Left ventricle myocardium inferior (tissue), 1 donor: Measurements from ENCODE around the gene MBNL3. TPM values are rescaled to one million over a fixed set of nuclear protein-coding genes. Genes with fewer than 3 reads are reported as not detected.

ENCODE experiments used
- DNase-seq: peaks from one replicate; pipeline ENCODE4 v3.0.0-alpha.2; 2020
- H3K27ac ChIP-seq: fragments of 200-600 bp; replicated peaks from 2 replicates; pipeline ENCODE4 v1.8.0; 2021
- H3K27me3 ChIP-seq: fragments of 200-600 bp; 2 replicates; pipeline ENCODE4 v1.8.0; 2021; ENCODE audit warnings: low read depth
- H3K36me3 ChIP-seq: fragments of 200-600 bp; 2 replicates; pipeline ENCODE4 v1.8.0; 2021
- H3K4me1 ChIP-seq: fragments of 200-600 bp; 2 replicates; pipeline ENCODE4 v1.8.0; 2021
- H3K4me3 ChIP-seq: fragments of 200-600 bp; 2 replicates; pipeline ENCODE4 v1.8.0; 2021; ENCODE audit warnings: mild to moderate bottlenecking, moderate library complexity
- H3K9me3 ChIP-seq: fragments of 200-600 bp; replicated peaks from 2 replicates; pipeline ENCODE4 v1.8.0; 2021
- intact Hi-C: fragments of 100-400 bp; cut with micrococcal nuclease; formaldehyde crosslinking; loops from one replicate; pipeline ENCODE4 v1.11.0; 2022
- total RNA-seq: library from RNA; stranded (reverse); fragmentation: NEBNext Ultra II Directional; extraction: Animal tissue kit (Norgen Biotek cat#: 25700); gene quantifications from one replicate; pipeline ENCODE4 v1.2.1, GENCODE V29; 2021
- TF ChIP-seq, protein P1 (sequence below): fragments of 200-600 bp; IDR thresholded peaks from 2 replicates; pipeline ENCODE4 v1.8.0; 2021; ENCODE audit warnings: antibody characterized with exemption, mild to moderate bottlenecking, borderline replicate concordance
- donor health status: DM: no; HTN: yes; CAD: no; lungs with severe emphysema.

The MBNL3 gene
- total RNA-seq, 1 donor from 2014 or later, result 38.5 TPM

DNA sequence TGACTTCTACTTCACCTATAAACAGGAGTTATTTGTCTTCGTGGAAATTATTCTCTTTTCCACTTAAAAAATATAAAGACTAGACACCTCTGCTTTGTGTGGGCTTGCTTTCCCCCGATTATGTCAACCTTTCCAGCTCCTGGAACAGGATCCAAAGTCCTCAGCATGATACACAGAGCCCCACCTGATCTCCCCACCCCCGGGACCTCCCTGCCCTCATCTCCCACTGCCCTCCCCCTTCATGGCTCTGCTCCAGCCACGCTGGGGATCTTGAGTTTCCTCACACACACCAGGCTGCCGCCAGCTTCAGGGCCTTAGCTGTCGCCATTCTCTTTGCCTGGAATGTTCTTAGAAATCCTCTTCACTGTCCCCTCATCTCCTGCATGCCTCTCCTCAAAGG, 55.3 kb downstream of the MBNL3 start:
- intact Hi-C loops, result no loop called here
- no peaks in the 10 kb centered on the region for H3K36me3 ChIP-seq
- H3K9me3 ChIP-seq, result no peaks in the 10 kb centered on the region
- TF ChIP-seq, protein P1, sequence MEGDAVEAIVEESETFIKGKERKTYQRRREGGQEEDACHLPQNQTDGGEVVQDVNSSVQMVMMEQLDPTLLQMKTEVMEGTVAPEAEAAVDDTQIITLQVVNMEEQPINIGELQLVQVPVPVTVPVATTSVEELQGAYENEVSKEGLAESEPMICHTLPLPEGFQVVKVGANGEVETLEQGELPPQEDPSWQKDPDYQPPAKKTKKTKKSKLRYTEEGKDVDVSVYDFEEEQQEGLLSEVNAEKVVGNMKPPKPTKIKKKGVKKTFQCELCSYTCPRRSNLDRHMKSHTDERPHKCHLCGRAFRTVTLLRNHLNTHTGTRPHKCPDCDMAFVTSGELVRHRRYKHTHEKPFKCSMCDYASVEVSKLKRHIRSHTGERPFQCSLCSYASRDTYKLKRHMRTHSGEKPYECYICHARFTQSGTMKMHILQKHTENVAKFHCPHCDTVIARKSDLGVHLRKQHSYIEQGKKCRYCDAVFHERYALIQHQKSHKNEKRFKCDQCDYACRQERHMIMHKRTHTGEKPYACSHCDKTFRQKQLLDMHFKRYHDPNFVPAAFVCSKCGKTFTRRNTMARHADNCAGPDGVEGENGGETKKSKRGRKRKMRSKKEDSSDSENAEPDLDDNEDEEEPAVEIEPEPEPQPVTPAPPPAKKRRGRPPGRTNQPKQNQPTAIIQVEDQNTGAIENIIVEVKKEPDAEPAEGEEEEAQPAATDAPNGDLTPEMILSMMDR, result no peak
- no peak overlapping the region for H3K27ac ChIP-seq
- DNase-seq, result no peak
- no peak overlapping the region for H3K4me3 ChIP-seq
- H3K27me3 ChIP-seq, result no peaks in the 10 kb centered on the region
- H3K4me1 ChIP-seq, result no peaks in the 10 kb centered on the region

DNA sequence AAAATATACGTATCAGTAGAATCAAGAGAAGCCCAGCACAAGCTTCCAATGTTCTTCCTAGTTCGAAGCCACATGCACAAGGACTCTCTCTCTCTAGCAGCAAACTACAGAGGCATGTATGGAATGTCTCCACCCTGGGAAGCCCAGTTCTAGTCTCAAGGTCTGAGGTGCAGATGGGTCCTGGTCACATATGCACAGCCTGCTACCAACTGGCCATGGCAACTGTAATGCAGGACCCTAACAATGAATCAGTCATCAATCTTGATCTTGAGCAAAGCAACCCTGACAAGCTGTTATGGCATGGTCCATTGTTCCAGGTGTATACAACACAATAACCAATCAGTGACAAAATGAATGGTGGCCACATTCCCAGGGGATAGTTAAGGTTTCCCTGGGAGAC, 55.8 kb downstream of the MBNL3 start:
- intact Hi-C loops, result no loop called here
- H3K9me3 ChIP-seq, result no peaks in the 10 kb centered on the region
- H3K27ac ChIP-seq, result no peak overlapping the region
- no peaks in the 10 kb centered on the region for H3K4me1 ChIP-seq
- no peak overlapping the region for H3K4me3 ChIP-seq
- TF ChIP-seq, protein P1, result no peak
- no peaks in the 10 kb centered on the region for H3K27me3 ChIP-seq
- DNase-seq, result no peak
- H3K36me3 ChIP-seq, result no peaks in the 10 kb centered on the region

DNA sequence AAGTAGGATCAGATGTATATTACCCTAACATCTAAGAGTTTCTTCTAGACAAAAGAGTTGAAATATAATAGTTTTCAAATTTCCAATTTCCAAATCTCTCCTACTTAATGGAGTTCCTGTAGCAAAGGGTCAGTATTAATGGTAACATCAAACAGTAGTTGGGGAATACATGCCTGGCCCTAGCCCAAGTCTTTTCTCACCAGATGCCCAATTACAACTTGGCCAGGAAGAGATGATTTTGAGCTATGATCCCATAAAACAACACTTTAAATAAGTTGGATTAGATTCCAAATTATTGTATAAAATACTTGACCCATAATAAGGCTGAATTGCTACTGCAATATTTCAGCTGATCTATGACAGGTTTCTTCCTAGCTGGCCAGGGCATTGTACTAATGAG, 59.9 kb downstream of the MBNL3 start:
- H3K4me3 ChIP-seq, result no peak overlapping the region
- no peaks in the 10 kb centered on the region for H3K27me3 ChIP-seq
- TF ChIP-seq, protein P1, result no peak

DNA sequence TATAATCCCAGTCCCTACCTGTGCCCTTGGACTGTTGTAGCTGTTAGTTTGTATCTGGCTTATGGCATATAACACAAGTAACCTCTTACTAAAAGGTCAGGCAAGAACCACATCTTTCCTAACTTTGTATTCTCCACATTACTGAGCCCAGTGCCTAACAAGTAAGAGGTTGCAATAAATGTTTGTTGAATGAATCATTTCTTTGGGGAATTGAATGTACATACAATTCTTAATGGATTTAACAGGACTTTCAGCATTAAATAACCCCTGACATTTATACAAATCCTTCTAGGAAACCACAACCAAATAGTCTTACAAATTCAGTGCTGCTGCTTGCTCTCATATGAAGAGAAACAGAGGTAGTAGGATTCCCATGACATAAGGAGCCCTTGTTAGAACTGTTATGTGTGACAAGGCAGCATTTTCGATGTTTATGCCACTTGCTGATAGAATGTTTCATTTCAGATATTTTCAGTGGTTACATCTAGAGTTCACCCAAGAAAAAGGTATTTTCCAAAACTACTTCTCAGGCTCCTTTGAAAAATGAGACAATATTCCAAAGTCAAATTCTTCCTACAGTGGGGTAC, 62.0 kb downstream of the MBNL3 start:
- no peaks in the 10 kb centered on the region for H3K27me3 ChIP-seq
- intact Hi-C loops, result no loop called here
- H3K4me3 ChIP-seq, result no peak overlapping the region
- TF ChIP-seq, protein P1, result no peak
- H3K36me3 ChIP-seq, result no peaks in the 10 kb centered on the region
- no peaks in the 10 kb centered on the region for H3K4me1 ChIP-seq
- no peak overlapping the region for H3K27ac ChIP-seq
- H3K9me3 ChIP-seq, result no peaks in the 10 kb centered on the region
- no peak for DNase-seq

More for the DNA sequence above, 59.9 kb downstream of the MBNL3 start:
- no peaks in the 10 kb centered on the region for H3K9me3 ChIP-seq
- H3K4me1 ChIP-seq, result no peaks in the 10 kb centered on the region
- no peaks in the 10 kb centered on the region for H3K36me3 ChIP-seq
- intact Hi-C loops, result no loop called here
- DNase-seq, result no peak
- no peak overlapping the region for H3K27ac ChIP-seq

DNA sequence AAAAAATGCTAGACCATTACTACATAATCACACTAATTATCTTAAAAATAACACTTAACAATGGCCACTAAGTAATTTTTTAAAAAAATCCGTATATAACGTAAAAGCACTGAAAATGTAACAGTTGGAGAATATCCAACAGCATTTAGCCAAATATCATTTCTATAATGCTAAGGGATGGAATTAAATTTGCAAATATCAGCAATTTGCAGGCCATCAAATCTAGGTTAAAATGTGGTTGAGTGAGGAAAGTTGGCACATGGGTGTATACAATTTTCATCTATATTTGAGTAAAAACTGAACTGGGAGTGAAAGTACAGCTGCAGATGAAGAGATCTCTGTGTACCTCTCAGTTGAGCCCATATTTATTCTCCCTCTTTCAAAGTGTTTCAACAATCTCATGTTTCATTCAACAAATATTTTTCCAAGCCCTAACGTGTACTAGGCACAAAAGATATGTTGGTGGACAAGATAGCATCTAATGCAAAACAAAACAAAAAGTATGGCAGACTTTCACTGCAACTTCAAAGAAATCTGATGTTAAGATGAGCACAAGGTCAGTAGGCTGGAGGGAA, 63.0 kb downstream of the MBNL3 start:
- Histone ChIP-seq H3K36me3 (no peaks in the 10 kb centered on the region), H3K27ac (no peak overlapping the region), H3K9me3 (no peaks in the 10 kb centered on the region), H3K4me1 (no peaks in the 10 kb centered on the region), H3K27me3 (no peaks in the 10 kb centered on the region), H3K4me3 (no peak overlapping the region)
- DNase-seq, result no peak
- TF ChIP-seq, protein P1, result no peak
- intact Hi-C loops, result no loop called here
